Endodermal cell (in vitro differentiated cells): ENCODE data around the gene RTEL1. TPM values are rescaled to one million over a fixed set of nuclear protein-coding genes. Genes with fewer than 3 reads are reported as not detected.
"Not testable (repeated sequence)": the region's sequence is repeated elsewhere in the genome, so short reads cannot be mapped to it uniquely, and the experiment has no call there.

ENCODE experiments used
- DNase-seq: peaks from one replicate; pipeline ENCODE4 v3.0.0-alpha.2; 2017
- H3K27ac ChIP-seq: 2 replicates; pipeline ENCODE4 v1.5.1; 2013; ENCODE audit warnings: mild to moderate bottlenecking, low read depth, low read length, moderate library complexity
- H3K27me3 ChIP-seq: 2 replicates; pipeline ENCODE4 v1.6.1; 2013; ENCODE audit warnings: mild to moderate bottlenecking, low read length, moderate library complexity; ENCODE audit not compliant: insufficient read depth, control insufficient read depth, poor library complexity, severe bottlenecking
- H3K36me3 ChIP-seq: 2 replicates; pipeline ENCODE4 v1.7.0; 2013; ENCODE audit warnings: mild to moderate bottlenecking, low read length, moderate library complexity; ENCODE audit not compliant: control insufficient read depth, insufficient read depth
- H3K4me1 ChIP-seq: one replicate; pipeline ENCODE4 v1.7.0; 2013; ENCODE audit warnings: low read length; ENCODE audit not compliant: control insufficient read depth, insufficient read depth
- H3K4me3 ChIP-seq: 2 replicates; pipeline ENCODE4 v1.5.1; 2013; ENCODE audit warnings: mild to moderate bottlenecking, low read length, moderate library complexity
- H3K9ac ChIP-seq: 2 replicates; pipeline ENCODE4 v1.6.1; 2013; ENCODE audit warnings: mild to moderate bottlenecking, low read length, moderate library complexity; ENCODE audit not compliant: poor library complexity, severe bottlenecking; ENCODE audit errors: extremely low read depth
- H3K9me3 ChIP-seq: 2 replicates; pipeline ENCODE4 v1.6.1; 2013; ENCODE audit warnings: mild to moderate bottlenecking, low read length, moderate library complexity; ENCODE audit not compliant: control insufficient read depth
- H3K27ac Mint-ChIP-seq: 2 replicates; pipeline ENCODE4 v1.8.0; 2020; ENCODE audit warnings: mixed read lengths
- H3K27me3 Mint-ChIP-seq: 2 replicates; pipeline ENCODE4 v1.8.0; 2021; ENCODE audit warnings: mild to moderate bottlenecking, mixed read lengths; ENCODE audit not compliant: insufficient read depth
- H3K36me3 Mint-ChIP-seq: 2 replicates; pipeline ENCODE4 v1.8.0; 2020; ENCODE audit warnings: low read depth, mixed read lengths
- H3K4me1 Mint-ChIP-seq: 2 replicates; pipeline ENCODE4 v1.8.0; 2020; ENCODE audit warnings: mixed read lengths
- H3K4me3 Mint-ChIP-seq: 2 replicates; pipeline ENCODE4 v1.8.0; 2020; ENCODE audit warnings: mild to moderate bottlenecking, moderate library complexity, mixed read lengths
- H3K9me3 Mint-ChIP-seq: 2 replicates; pipeline ENCODE4 v1.8.0; 2020; ENCODE audit warnings: mild to moderate bottlenecking, mixed read lengths
- CTCF ChIP-seq: fragments of 200-600 bp; sonication (generic); conservative IDR thresholded peaks from 2 replicates; pipeline ENCODE4 v1.5.0; 2021; ENCODE audit warnings: antibody characterized with exemption, mild to moderate bottlenecking
- whole genome bisulfite sequencing, 2 experiments: methylation state at CpG; one replicate each; pipeline versions ENCODE4 v1.1.5 to v1.1.7; 2013; ENCODE audit warnings: missing lambda C conversion rate in 2 of 2, mixed read lengths in 1 of 2; ENCODE audit not compliant: insufficient coverage in 1 of 2, insufficient read length in 1 of 2; 5-methylcytosine and 5-hydroxymethylcytosine counted together
- total RNA-seq, 2 donors: library from RNA; stranded (reverse); fragmentation: NEBNext Ultra II Directional in 1 of 2; extraction: Animal tissue kit (Norgen Biotek cat#: 25700) in 1 of 2; gene quantifications; 2 replicates in 1 of 2; 3 replicates in 1 of 2; pipeline ENCODE4 v1.2.1, GENCODE V29; 2021

Gene RTEL1
- total RNA-seq, 2 donors from 2014 or later: 33.9 to 36.7 TPM

- H3K4me1 Mint-ChIP-seq: no peaks in the 10 kb centered on the region
- no peak overlapping the region for H3K9ac ChIP-seq
- no peak overlapping the region for H3K27ac ChIP-seq
- no peak overlapping the region for H3K4me3 Mint-ChIP-seq
- H3K4me3 ChIP-seq: no peak overlapping the region
- H3K27ac Mint-ChIP-seq: no peak overlapping the region
- H3K36me3 ChIP-seq: peaks cover 17% of the 10 kb centered on the region
- H3K9me3 ChIP-seq: no peaks in the 10 kb centered on the region
- TF ChIP-seq CTCF: no peak
- no peaks in the 10 kb centered on the region for H3K4me1 ChIP-seq
- H3K9me3 Mint-ChIP-seq: no peaks in the 10 kb centered on the region
- no peaks in the 10 kb centered on the region for H3K27me3 Mint-ChIP-seq
- DNase-seq: no peak
- H3K36me3 Mint-ChIP-seq: peaks cover 31% of the 10 kb centered on the region
- 94 to 97% methylated on average over 10 to 11 of the region's 11 CpGs for WGBS, 2 experiments
- no peaks in the 10 kb centered on the region for H3K27me3 ChIP-seq
Observed at GRCh38 chr20:63668351-63668750, 10.2 kb downstream of the RTEL1 start.

- not testable (repeated sequence) for H3K27ac ChIP-seq, H3K27ac Mint-ChIP-seq, H3K9me3 ChIP-seq, H3K4me3 Mint-ChIP-seq, H3K4me1 ChIP-seq, H3K4me1 Mint-ChIP-seq, H3K9me3 Mint-ChIP-seq, H3K27me3 ChIP-seq, H3K27me3 Mint-ChIP-seq, H3K9ac ChIP-seq, H3K4me3 ChIP-seq, DNase-seq
- peaks cover 41% of the 10 kb centered on the region for H3K36me3 Mint-ChIP-seq
- peaks cover 17% of the 10 kb centered on the region for H3K36me3 ChIP-seq
- WGBS, 2 experiments: 95% methylated on average over 4 to 11 of the region's 12 CpGs
Observed at GRCh38 chr20:63671695-63672094, 13.6 kb downstream of the RTEL1 start.

GRCh38 chr20:63672666-63673065 is 14.6 kb downstream of the RTEL1 start:
- Histone ChIP-seq H3K36me3 (peaks cover 10% of the 10 kb centered on the region), H3K9me3 (no peaks in the 10 kb centered on the region), H3K27ac (no peak overlapping the region), H3K27me3 (no peaks in the 10 kb centered on the region), H3K4me1 (no peaks in the 10 kb centered on the region), H3K9ac (no peak overlapping the region), H3K4me3 (no peak overlapping the region)
- no peak for DNase-seq
- Mint-ChIP-seq H3K4me3 (no peak overlapping the region), H3K27me3 (no peaks in the 10 kb centered on the region), H3K36me3 (peaks cover 41% of the 10 kb centered on the region), H3K9me3 (no peaks in the 10 kb centered on the region), H3K4me1 (no peaks in the 10 kb centered on the region), H3K27ac (no peak overlapping the region)
- no peak for TF ChIP-seq CTCF
- WGBS, 2 experiments: 90 to 95% methylated on average over 2 to 10 of the region's 10 CpGs

GRCh38 chr20:63673951-63674350 is 15.8 kb downstream of the RTEL1 start:
- Mint-ChIP-seq H3K36me3 (peaks cover 36% of the 10 kb centered on the region), H3K4me1 (no peaks in the 10 kb centered on the region)
- 94 to 97% methylated on average over 8 to 14 of the region's 14 CpGs for WGBS, 2 experiments

More at GRCh38 chr20:63673951-63674350, 15.8 kb downstream of the RTEL1 start:
- no peak overlapping the region for H3K4me3 ChIP-seq
- H3K27ac ChIP-seq: no peak overlapping the region
- H3K9me3 ChIP-seq: no peaks in the 10 kb centered on the region
- no peak for TF ChIP-seq CTCF
- no peaks in the 10 kb centered on the region for H3K27me3 ChIP-seq
- Mint-ChIP-seq H3K27me3 (no peaks in the 10 kb centered on the region), H3K9me3 (no peaks in the 10 kb centered on the region), H3K4me3 (no peak overlapping the region), H3K27ac (no peak overlapping the region)
- no peaks in the 10 kb centered on the region for H3K4me1 ChIP-seq
- DNase-seq: no peak
- H3K9ac ChIP-seq: no peak overlapping the region
- peaks cover 10% of the 10 kb centered on the region for H3K36me3 ChIP-seq
